Amniotic stem cell (primary cell): Measurements from ENCODE around the gene ASTL.
"Not testable (repeated sequence)": the region's sequence is repeated elsewhere in the genome, so short reads cannot be mapped to it uniquely, and the experiment has no call there.

Experiments used
- DNase-seq: peaks from one replicate; lab custom pipeline; 2025; lab: John Stamatoyannopoulos, UW

ASTL gene

DNA sequence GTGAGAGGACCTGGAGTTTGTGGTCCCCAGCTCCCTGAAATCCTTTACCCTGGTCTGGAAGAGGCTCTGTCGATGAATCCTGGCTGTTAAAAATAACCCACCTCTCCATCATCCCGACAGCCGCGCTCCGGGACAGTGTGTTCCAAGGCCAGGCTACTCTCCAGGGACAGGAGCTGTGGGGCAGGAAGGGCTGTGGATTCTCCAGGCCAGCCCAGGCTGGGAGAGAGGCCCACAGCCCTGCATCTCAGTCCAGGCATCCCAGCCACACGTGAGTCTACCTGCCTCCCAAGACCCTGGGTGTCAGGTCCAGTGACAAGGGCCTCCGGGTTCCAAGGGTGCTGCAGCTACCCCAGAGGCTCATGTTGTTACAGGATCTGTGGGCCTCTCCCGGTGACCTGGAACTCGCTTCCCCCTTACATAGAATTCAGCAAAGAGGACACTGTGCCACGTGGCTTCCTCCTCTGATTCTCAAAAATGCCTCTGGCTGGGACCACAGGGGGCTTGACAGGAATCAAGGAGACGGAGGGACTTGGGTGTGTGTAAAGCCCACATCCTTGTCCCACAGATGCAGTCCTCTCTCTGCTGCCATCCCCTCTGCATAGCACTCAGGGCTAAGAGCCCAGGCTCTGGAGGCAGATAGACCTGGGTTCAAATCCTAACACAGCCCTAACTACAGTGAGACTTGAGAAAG is 39.3 kb downstream of the ASTL start:
- no peak for DNase-seq

DNA sequence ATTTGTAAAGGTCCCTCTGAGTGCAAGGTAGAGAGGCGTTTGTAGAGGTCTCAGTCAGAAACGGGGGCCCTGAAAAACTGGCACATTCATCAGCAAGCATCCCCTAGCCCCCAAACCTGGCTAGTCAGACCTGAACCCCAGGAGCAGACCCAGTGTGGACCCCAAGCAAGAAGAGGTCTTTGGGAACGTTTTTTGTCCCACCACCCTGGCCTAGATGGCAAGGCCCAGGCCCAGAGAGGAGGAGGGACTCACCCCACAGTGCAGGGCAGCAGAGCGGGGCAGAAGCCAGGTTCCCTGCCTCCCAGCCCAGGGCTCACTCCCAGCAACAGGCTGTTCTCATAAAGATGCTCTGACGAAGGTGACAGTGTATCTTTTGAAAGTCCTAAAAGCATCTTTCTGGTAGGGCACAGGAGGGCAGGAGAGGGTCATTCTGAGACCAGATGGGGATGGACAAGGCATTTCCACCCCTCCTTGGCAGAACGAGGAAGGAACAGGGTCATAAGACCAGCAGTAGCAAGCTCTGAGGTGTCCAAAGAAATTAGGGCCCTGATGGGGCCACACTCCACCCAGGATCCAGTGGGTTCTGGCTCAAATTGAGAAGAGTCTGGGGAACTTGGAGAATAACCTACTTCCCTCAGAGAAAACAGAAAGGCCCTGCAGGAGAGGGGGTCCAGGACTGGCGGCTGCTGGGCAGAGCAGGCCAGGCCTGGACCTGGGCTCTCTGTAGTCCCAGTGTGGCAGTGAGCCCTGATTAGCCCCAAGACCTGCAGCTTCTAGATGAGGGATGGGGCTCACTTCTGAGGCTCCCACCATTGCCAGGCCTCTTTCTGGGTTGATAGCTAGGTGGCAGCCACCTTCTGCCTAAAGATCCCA is 40.1 kb downstream of the ASTL start:
- DNase-seq = no peak

DNA sequence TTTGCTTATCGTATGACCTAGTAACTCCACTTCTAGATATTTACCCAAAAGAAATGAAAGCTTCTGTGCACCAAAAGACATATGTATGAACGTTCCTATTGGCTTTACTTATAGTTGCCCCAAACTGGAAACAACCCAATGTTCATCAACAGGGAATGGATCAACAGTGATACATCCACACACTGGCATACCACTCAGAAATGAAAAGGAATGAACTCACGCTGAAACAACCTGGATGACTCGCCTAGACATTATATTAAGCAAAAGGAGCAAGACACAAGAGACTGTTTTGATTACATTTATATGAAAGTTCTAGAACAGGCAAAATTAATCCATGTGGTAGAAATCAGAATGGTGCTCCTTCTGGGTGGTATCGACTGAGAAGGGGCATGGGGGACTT is 40.9 kb downstream of the ASTL start:
- DNase-seq = no peak

DNA sequence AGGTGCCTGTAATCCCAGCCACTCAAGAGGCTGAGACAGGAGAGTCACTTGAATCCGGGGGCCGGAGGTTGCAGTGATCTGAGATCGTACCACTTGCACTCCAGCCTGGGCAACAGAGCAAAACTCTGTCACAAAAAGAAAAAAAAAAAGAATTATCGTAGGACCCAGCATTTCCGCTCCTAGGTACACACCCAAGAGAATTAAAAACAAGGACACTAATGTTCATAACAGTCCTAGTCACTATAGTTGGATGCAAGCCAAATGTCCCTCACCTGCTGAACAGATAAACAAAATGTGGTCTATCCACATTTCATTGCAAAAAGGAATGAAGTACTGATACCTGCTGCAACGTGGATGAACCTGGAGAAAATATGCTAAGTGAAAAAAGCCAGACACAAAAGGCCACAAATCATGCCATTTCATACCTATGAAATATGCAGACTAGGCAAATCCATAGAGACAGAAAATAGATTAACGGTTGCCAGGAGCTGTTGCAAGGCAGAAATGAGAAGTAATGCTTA is 43.1 kb downstream of the ASTL start:
- no peak for DNase-seq

DNA sequence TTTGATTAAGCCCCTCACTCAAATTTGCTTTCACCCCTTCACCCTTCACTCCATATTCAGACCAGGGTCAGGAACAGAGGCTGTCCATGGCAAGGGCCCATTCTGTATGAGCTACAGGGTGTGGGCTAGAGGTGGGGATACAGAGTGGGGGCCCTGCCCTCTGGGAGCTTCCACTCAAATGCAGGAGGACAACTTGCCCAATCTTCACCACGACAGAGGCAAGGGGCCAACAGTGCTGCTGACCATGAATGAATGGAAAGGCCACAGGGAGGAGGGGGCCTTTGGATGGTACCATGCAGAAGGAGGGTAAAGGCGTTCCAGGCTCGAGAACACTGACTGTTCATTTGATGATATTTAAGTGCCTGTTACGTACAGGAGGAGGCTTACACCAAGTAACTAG is 44.8 kb downstream of the ASTL start:
- no peak for DNase-seq

DNA sequence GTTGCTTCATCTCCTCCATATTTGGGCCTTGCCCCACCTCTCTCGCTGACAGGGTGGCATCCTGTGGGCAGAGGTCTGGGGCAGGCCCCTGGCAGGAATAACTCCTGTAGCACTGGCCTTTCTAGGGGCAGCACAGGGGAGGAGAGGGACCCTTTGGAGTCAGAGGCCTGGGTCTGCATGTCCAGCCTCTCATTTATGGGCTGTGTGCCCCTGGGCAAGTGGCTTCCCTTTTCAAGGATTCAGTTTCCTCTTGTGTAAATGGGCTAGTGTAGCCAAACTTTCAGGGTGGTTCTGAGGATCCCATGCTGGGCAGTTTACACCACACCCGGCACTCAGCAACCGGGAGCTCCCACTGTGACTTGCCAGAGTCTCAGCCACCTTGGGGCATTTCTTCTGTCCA is 45.4 kb downstream of the ASTL start:
- DNase-seq = no peak

DNA sequence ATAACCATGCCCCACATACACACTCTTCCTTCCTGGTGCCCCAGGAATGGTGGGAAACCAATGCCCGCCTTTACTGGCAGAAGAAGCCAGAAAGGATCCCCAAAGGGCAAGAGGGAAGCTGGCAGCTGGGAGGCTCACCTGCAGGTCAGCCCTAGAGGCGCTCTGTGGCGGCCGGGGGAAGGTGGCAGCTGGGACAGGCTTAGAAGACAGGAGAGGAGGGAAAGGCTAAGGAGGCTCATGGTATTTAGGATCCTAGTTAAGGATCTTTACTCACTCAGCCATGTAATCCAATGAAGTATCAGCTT is 45.8 kb downstream of the ASTL start:
- DNase-seq = no peak

DNA sequence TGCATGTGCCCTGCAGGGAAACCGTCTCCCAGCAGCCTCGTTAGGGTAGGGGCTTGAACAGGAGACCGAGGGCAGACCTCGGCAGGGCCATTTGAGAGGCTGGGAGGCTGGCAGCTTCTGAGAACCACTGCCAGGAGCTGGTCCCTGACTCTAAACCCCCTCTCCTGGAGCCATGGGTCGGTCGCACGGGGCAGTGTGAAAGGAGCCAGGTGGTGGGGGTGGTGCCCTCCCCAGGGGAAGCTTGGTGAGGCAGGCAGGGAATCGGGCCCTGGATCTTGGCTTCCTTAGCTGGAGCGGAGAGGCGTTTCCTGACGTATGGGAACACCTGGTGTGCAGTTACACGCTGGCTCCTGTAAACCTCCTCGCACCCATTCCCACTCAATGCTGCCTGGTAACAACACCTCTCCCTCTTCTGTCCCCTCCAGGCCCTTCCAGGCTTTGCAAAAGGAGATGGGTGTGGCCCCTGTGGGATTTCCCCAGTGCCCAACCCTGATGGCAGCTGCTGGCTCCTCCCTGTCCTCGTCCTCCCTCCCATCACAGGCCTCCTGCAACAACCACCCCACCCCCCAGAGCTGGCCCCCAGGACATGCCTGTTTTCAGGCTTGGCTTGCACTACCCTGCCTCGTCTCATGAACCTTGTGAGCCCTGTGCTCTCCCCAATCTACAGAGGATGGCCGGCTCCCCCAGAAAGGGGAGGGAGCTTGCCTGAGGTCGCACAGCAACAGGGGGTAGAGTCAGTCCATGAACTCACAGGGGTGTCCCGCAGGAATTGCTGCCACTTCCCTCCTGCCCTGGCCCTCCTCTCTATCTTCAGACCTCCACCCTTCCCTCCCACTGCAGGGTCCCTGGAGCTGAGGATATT is 46.4 kb downstream of the ASTL start:
- no peak for DNase-seq

DNA sequence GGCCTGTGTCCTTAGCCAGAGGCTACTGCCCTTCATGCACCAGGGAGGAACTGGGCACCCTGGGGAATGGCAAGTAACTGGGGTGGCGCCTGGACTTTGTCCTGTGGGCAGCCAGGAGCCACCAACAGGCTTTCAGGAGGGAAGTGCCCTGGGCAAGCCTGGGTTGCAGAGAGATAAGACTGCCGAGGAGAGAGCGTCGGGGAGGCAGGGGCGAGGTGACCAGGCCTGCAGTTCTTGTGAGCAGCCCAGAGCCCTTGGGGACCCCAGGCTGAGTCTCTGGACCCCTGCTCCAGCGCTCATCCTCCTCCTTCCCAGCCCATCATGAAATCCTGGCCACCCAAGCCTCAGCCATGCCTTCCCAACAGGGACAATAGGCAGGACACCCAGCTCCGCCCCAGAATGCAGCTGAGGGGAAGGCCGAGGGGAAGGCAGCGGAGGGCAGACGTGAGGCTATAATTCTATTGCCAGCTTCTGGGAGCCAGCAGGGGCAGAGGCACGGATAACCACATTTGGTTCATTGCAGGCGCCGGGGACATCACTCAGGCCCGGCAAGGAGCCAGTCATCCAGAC is 47.1 kb downstream of the ASTL start:
- no peak for DNase-seq

DNA sequence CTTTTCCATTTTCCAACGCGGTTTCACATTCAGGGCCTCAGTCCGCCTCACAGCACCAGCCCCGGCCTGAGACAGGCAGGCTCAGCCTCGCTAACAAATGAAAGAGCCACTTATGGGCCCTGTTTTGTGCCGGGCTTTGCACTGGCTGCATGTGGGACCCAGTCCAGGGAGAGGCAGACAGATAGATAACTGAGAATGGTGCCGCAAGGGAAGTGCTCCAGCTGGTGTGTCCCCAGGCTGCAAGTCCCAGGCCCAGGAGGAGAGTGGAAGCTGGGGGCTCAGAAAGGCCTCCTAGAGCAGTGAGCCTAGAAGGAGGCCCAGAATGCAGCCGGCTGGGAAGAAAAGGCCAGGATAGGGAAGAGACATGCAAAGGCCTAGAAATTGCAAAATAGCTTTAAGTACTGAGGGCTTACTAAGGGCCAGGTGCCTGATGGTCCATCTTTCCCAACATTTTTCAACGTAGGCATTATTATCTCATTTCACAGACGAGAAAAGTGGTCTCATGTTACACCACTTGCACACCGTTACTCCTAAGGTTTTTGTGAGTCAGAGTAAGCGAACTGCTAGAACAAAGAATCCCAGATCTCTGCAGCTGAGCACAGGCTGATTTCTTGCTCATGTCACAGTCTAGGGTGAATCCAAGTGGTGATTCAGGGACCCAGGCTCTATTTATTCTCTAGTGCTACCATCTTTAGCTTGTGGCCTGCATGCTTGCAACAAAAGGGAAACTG is 47.9 kb downstream of the ASTL start:
- DNase-seq = no peak

DNA sequence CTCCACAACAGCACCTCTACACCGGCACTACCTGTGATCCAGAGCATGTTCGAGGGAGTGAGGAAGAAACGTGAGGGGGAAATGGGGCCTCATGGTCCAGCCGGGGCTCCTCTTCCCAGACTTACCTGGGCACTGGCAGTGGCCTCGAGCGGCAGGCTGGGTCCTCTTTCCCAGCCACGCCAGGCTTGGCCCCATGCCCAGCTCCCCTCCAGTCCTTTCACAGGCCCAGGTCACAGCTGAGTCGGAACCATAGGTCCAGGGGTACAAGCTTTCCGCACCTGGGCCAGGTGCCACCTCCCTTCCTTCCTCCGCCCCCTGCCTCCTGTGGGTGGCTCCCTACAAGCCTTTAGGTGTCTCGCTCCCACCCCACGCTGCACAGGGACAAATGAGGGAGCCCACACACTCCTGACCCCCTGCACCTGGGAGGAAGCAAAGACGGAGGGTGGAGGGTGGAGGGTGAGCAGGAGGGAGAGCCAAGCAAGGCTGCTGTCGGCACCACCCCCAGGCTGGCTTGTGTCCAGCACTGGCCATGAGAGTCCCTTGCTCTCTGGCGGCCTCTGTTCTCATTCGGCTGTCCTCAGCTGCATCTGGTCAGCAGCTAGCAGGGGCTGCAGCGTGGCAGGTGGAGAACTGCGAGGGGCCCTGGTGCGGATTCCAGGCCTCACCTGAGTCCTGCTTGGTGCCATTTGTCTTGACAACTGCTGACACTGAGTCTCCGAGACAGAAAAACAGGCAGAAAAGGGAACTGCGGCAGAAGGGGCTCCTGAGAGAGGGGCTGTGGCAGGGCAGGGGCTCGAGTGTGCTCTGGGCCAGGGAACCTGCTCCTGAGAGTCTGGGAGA is 48.7 kb downstream of the ASTL start:
- no peak for DNase-seq

DNA sequence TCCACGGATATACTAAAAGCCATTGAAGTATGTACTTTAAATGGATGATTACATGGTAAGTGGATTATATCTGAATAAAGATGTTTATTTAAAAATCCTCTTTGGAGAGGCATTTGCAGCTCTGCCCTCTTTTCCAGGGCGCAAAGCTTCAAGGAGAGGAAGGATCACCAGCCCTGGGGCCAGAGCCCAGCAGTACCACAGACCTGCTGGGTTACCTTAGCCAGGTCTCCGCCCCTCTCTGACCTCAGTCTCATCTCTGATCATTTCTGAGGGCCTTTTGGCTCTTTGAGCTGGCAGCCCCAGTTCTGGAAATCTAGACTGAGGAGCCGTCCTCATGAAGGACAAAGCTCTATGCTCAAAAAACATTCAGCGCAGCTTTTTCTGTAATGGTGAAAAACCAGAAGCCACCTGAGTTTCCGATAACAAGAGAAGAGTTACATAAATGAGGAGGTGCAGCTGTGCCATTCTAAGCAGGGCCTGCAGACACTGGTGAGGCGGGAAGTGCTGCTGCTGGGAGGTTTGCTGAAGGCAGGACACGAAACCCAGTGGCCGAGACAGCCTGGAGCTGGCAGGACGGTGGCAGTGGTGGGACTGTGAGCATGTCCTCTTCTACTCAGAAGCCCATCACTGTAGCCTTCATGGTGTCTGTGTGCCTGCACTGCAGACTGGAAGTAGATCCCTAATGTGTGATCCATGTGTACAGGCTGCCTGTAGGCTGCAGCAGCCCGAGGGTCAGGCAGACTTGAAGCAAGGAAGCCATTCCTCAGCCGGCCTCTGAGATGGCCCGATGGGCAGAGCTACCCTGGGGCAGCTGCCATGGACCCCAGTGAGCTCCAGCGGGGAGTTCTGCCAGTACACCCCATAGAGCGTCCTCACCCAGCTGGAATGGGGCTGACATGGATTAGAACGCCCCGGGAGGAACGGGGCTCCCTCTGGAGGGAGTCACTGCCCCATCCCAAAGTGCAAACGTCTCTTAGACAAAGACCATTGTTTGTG is 49.7 kb downstream of the ASTL start:
- no peak for DNase-seq

DNA sequence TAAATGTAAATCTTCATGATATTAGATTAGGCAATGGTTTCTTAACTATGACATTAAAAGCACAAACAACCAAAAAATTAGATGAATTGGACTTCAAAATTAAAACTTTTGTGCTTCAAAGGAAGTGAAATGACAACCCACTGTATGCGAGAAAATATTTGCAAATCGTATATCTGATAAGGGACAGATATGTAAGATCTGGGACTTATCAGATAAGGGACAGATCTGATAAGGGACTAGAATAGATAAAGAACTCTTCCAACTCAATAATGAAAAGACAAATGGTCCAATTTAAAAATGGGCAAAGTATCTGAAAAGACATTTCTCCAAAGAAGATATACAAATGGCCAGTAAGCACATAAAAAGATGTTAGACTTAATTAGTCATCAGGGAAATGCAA is 51.2 kb downstream of the ASTL start:
- DNase-seq = no peak

DNA sequence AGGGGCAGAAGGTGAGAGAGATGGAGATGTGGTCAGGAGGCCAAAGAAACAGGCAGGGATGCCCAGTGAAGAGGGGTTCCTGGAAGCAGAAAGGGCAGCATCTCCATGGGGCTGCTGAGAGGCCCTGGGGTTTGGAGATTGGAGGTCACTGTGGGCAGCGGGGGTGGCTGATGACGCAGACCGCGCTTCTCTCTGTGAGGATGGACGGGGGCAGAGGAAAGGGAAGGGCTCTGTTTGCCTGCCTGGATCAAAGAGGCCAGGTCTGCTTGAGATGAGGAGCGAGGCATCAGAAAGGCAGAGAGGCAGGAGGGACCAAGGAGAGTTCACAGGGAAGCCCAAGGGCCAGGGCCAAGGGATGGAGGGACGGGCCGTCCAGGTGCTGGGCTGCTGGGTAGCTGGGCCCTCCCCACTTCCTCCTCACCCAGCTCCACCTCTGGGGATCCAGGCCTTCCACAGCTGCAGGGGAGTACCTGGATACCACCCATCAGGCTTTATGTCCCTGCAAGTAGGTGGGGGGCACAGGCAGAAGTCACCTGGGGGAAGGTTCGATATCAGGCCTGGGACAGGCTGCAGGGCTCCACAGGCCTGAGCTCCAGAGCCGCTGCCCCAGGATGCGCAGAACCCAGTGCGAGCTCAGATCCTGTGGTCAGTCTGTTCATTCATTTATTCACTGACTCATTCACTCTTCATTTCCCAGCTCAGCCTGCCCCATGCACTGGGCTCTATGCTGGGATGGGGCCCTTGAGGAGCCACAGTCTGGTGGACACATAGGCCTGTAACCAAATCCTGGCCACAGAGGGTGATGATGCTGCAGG is 52.6 kb downstream of the ASTL start:
- DNase-seq = no peak

DNA sequence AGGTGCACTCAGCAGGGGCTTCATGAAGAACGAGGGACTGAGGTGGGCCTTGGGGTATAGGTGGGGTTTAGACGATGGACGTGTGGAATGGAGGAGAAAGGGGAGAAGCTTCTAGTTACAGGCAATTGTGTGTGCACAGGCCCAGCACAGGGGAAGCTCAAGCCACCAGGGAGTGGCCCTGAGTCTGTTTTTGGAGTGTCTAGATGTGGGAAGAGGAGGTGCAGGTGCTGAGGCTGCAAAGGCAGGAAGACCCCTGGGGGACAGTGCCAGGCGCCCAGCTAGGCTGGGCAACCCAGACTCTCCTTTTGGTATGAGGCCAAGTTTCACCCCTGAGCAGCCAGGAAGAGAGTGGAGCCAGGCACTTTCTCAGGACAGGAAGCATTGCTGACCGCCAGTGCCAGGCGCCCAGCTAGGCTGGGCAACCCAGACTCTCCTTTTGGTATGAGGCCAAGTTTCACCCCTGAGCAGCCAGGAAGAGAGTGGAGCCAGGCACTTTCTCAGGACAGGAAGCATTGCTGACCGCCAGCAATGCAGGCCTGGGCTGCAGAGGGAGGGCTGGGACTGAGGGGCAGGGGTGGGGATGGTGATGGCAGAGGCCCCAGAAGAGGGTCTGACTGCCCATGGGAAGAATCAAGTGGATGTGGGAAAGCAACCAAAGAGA is 53.3 kb downstream of the ASTL start:
- not testable (repeated sequence) for DNase-seq

DNA sequence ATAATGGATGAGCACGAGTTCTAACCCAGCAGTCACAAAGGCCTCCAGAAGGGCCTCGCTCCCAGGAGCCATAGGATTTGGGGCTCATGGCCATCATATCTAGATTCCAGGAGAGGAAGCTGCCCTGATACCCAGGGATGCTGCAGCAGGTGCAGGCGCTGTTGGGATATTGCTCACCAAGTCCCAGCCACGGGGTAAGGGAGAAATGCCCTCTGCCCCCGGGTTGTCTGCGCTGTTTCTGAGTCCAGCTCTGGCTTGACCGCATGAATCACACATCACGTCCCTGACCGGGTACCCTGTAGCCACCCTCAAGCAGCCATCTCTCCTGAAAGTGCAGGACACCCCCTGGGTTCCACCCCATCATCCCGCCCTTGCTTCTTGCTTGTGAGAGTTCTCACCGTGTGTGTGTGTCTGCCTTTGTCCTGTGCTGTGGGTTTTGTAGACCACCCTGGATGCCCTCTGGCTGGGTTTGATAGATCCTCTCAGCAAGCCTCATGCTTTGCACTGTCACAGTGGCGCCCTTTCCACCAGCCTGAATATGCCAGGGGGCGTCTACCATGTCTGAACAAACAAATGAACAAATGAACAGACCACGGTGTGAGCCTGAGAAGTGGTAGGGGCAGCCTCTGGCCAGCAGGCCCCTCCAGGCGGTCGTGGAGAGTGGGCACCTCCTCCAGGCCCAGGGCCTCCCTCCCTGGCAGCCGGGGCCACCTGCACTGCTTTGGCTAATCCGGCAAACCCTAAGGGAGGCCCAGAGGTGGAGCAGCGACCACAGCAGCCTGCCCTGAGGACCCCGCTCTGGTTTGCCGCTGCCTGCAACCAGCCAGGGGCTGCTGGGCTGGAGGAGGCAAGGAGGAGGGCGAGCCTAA is 54.1 kb downstream of the ASTL start:
- no peak for DNase-seq
